ENCODE data around the gene ROPN1L.
"Not testable (repeated sequence)": the region's sequence is repeated elsewhere in the genome, so short reads cannot be mapped to it uniquely, and the experiment has no call there.

Gene ROPN1L

GRCh38 chr5:10486511-10487344 lies 45.0 kb downstream of the ROPN1L start:
- no peak overlapping the region for H3K4me3 ChIP-seq (ENCODE audit: low read depth, low read length)
- TF ChIP-seq CTCF (IDR thresholded peaks at IDR 0.05; ENCODE audit: low read depth, low read length) = no peak

GRCh38 chr5:10488144-10488543 lies 46.5 kb downstream of the ROPN1L start:
- TF ChIP-seq CTCF (IDR thresholded peaks at IDR 0.05; ENCODE audit: low read depth, low read length) = no peak
- no peak overlapping the region for H3K4me3 ChIP-seq (ENCODE audit: low read depth, low read length)

- H3K4me3 ChIP-seq (ENCODE audit: low read depth, low read length) = no peak overlapping the region
- TF ChIP-seq CTCF (IDR thresholded peaks at IDR 0.05; ENCODE audit: low read depth, low read length) = no peak
These were observed 48.2 kb downstream of the ROPN1L start for GRCh38 chr5:10489810-10490426.

- H3K4me3 ChIP-seq (ENCODE audit: low read depth, low read length) = no peak overlapping the region
- no peak for TF ChIP-seq CTCF (IDR thresholded peaks at IDR 0.05; ENCODE audit: low read depth, low read length)
These were observed 49.4 kb downstream of the ROPN1L start for GRCh38 chr5:10490927-10491672.

GRCh38 chr5:10491673-10492026 lies 50.0 kb downstream of the ROPN1L start:
- TF ChIP-seq CTCF (IDR thresholded peaks at IDR 0.05; ENCODE audit: low read depth, low read length) = no peak
- H3K4me3 ChIP-seq (ENCODE audit: low read depth, low read length) = no peak overlapping the region

GRCh38 chr5:10493884-10494283 lies 52.2 kb downstream of the ROPN1L start:
- H3K4me3 ChIP-seq (ENCODE audit: low read depth, low read length) = no peak overlapping the region
- no peak for TF ChIP-seq CTCF (IDR thresholded peaks at IDR 0.05; ENCODE audit: low read depth, low read length)

GRCh38 chr5:10494497-10494896 lies 52.8 kb downstream of the ROPN1L start:
- H3K4me3 ChIP-seq (ENCODE audit: low read depth, low read length) = not testable (repeated sequence)

Measured in WI38 (cell line).